Natural killer cell treated with Interleukin-12 subunit alpha and Interleukin-12 subunit beta and Interleukin-15 and Interleukin-18, amount 100 ng/mL, for 72 hours (primary cell): Measurements from ENCODE around the gene SLC17A7. TPM values are rescaled to one million over a fixed set of nuclear protein-coding genes. Genes with fewer than 3 reads are reported as not detected.
A peak's percentile ranks its signal among the peaks of the same experiment; 100 is the strongest.

ENCODE experiments used
- ATAC-seq, 2 donors: fragments of 150-1000 bp; cut with Tn5 transposase in 1 of 2; sonication (Bioruptor Pico), chemical (Tn5 transposase) in 1 of 2; 2 replicates each; pipeline ENCODE4 v1.10.0; 2021
- DNase-seq: peaks from one replicate; pipeline ENCODE4 v3.0.0; 2022; ENCODE audit warnings: low spot score
- H3K27ac Mint-ChIP-seq, 2 donors: 1 replicate in 1 of 2; 2 replicates in 1 of 2; pipeline ENCODE4 v1.8.0; 2022; ENCODE audit warnings: mixed read lengths in 2 of 2, mild to moderate bottlenecking in 1 of 2, moderate library complexity in 1 of 2
- H3K27me3 Mint-ChIP-seq, 2 donors: 1 replicate in 1 of 2; 2 replicates in 1 of 2; pipeline ENCODE4 v1.8.0; 2022; ENCODE audit warnings: mixed read lengths in 2 of 2
- H3K36me3 Mint-ChIP-seq: one replicate; pipeline ENCODE4 v1.8.0; 2022; ENCODE audit warnings: mixed read lengths
- H3K4me1 Mint-ChIP-seq, 2 donors: 1 replicate in 1 of 2; 2 replicates in 1 of 2; pipeline ENCODE4 v1.8.0; 2022; ENCODE audit warnings: low read depth in 2 of 2, mixed read lengths in 2 of 2, mild to moderate bottlenecking in 1 of 2
- H3K4me3 Mint-ChIP-seq: one replicate; pipeline ENCODE4 v1.8.0; 2022; ENCODE audit warnings: mixed read lengths
- H3K9me3 Mint-ChIP-seq: 2 replicates; pipeline ENCODE4 v1.8.0; 2022; ENCODE audit warnings: mixed read lengths
- total RNA-seq, 2 donors: library from RNA; stranded (reverse); gene quantifications; one replicate each; pipeline ENCODE4 v1.2.3, GENCODE V29; 2022

The SLC17A7 gene
- total RNA-seq, 2 donors from 2014 or later, result not detected

- peaks cover 9% of the 10 kb centered on the region for H3K36me3 Mint-ChIP-seq
- H3K4me3 Mint-ChIP-seq, result peak overlapping the region; percentile 28
- peaks cover 80 to 95% of the 10 kb centered on the region in 2 donors for H3K27me3 Mint-ChIP-seq
- peaks cover 44 to 50% of the 10 kb centered on the region in 2 donors for H3K4me1 Mint-ChIP-seq
- no peaks in the 10 kb centered on the region for H3K9me3 Mint-ChIP-seq
- no peak overlapping the region for H3K27ac Mint-ChIP-seq
- DNase-seq (no peak), ATAC-seq (no peak)
Measured at GRCh38 chr19:49423985-49424303, 17.4 kb downstream of the SLC17A7 start.

GRCh38 chr19:49423071-49423984, 18.0 kb downstream of the SLC17A7 start, which contains the start of gene PTH2:
PTH2 (minus strand) TSS chr19:49423441; CDS start chr19:49423339, 102 bp downstream.
- Mint-ChIP-seq H3K36me3 (peaks cover 9% of the 10 kb centered on the region), H3K9me3 (no peaks in the 10 kb centered on the region)

GRCh38 chr19:49422407-49423070, 18.8 kb downstream of the SLC17A7 start:
- H3K36me3 Mint-ChIP-seq, result peaks cover 9% of the 10 kb centered on the region
- no peaks in the 10 kb centered on the region for H3K9me3 Mint-ChIP-seq
- H3K27ac Mint-ChIP-seq, result no peak overlapping the region
- peak overlapping the region; percentile 79 for H3K4me3 Mint-ChIP-seq
- peaks cover 38 to 39% of the 10 kb centered on the region in 2 donors for H3K4me1 Mint-ChIP-seq
- ATAC-seq (peak; percentile 76 to 84), DNase-seq (no peak)
- peaks cover 82 to 92% of the 10 kb centered on the region in 2 donors for H3K27me3 Mint-ChIP-seq

More at GRCh38 chr19:49423071-49423984, 18.0 kb downstream of the SLC17A7 start, which contains the start of gene PTH2:
- ATAC-seq (no peak), DNase-seq (no peak)
- Mint-ChIP-seq H3K4me1 (peaks cover 44 to 46% of the 10 kb centered on the region in 2 donors), H3K27ac (no peak within 1 kb of the TSS), H3K4me3 (peak within 1 kb of the TSS; percentile 79), H3K27me3 (peaks cover 82 to 96% of the 10 kb centered on the region in 2 donors)

- H3K27me3 Mint-ChIP-seq, result peaks cover 79 to 89% of the 10 kb centered on the region in 2 donors
- no peaks in the 10 kb centered on the region for H3K9me3 Mint-ChIP-seq
- H3K36me3 Mint-ChIP-seq, result peaks cover 6% of the 10 kb centered on the region
- peaks cover 33 to 34% of the 10 kb centered on the region in 2 donors for H3K4me1 Mint-ChIP-seq
- no peak for DNase-seq
- ATAC-seq, result no peak
- no peak overlapping the region for H3K27ac Mint-ChIP-seq
- peak overlapping the region; percentile 55 for H3K4me3 Mint-ChIP-seq
Measured at GRCh38 chr19:49421878-49422202, 19.5 kb downstream of the SLC17A7 start.

GRCh38 chr19:49421039-49421877, 20.1 kb downstream of the SLC17A7 start:
- Mint-ChIP-seq H3K27me3 (peaks cover 73 to 83% of the 10 kb centered on the region in 2 donors), H3K9me3 (no peaks in the 10 kb centered on the region), H3K36me3 (peaks cover under 1% of the 10 kb centered on the region), H3K4me3 (peak overlapping the region; percentile 55), H3K27ac (no peak overlapping the region), H3K4me1 (peaks cover 27 to 31% of the 10 kb centered on the region in 2 donors)
- peak; percentile 49 to 74 for ATAC-seq
- peak; percentile 69 for DNase-seq

GRCh38 chr19:49420227-49420626, 21.1 kb downstream of the SLC17A7 start:
- H3K4me3 Mint-ChIP-seq, result no peak overlapping the region
- peaks cover 66 to 73% of the 10 kb centered on the region in 2 donors for H3K27me3 Mint-ChIP-seq
- DNase-seq (no peak), ATAC-seq (no peak)
- H3K27ac Mint-ChIP-seq, result no peak overlapping the region
- no peaks in the 10 kb centered on the region for H3K36me3 Mint-ChIP-seq
- peaks cover 25 to 28% of the 10 kb centered on the region in 2 donors for H3K4me1 Mint-ChIP-seq
- H3K9me3 Mint-ChIP-seq, result no peaks in the 10 kb centered on the region

GRCh38 chr19:49419173-49419572, 22.2 kb downstream of the SLC17A7 start:
- peaks cover 25 to 28% of the 10 kb centered on the region in 2 donors for H3K4me1 Mint-ChIP-seq
- H3K27ac Mint-ChIP-seq, result no peak overlapping the region
- H3K27me3 Mint-ChIP-seq, result peaks cover 60 to 65% of the 10 kb centered on the region in 2 donors
- no peak for ATAC-seq
- DNase-seq, result no peak
- no peaks in the 10 kb centered on the region for H3K9me3 Mint-ChIP-seq
- no peak overlapping the region for H3K4me3 Mint-ChIP-seq
- H3K36me3 Mint-ChIP-seq, result no peaks in the 10 kb centered on the region

GRCh38 chr19:49418511-49418910, 22.8 kb downstream of the SLC17A7 start:
- no peak for DNase-seq
- Mint-ChIP-seq H3K4me1 (peaks cover 19 to 22% of the 10 kb centered on the region in 2 donors), H3K4me3 (no peak overlapping the region), H3K9me3 (no peaks in the 10 kb centered on the region), H3K27me3 (peaks cover 54 to 59% of the 10 kb centered on the region in 2 donors), H3K36me3 (no peaks in the 10 kb centered on the region), H3K27ac (no peak overlapping the region)
- no peak for ATAC-seq

- H3K9me3 Mint-ChIP-seq, result no peaks in the 10 kb centered on the region
- H3K36me3 Mint-ChIP-seq, result no peaks in the 10 kb centered on the region
- no peak overlapping the region for H3K4me3 Mint-ChIP-seq
- ATAC-seq (no peak), DNase-seq (no peak)
- no peak overlapping the region for H3K27ac Mint-ChIP-seq
- peaks cover 44 to 55% of the 10 kb centered on the region in 2 donors for H3K27me3 Mint-ChIP-seq
- H3K4me1 Mint-ChIP-seq, result peaks cover 10 to 12% of the 10 kb centered on the region in 2 donors
Measured at GRCh38 chr19:49417088-49417487, 24.2 kb downstream of the SLC17A7 start.

- Mint-ChIP-seq H3K4me3 (no peak overlapping the region), H3K27me3 (peaks cover 32 to 44% of the 10 kb centered on the region in 2 donors), H3K9me3 (no peaks in the 10 kb centered on the region), H3K27ac (no peak overlapping the region), H3K4me1 (peaks cover 0 to 4% of the 10 kb centered on the region in 2 donors), H3K36me3 (no peaks in the 10 kb centered on the region)
- ATAC-seq, result no peak
- DNase-seq, result no peak
Measured at GRCh38 chr19:49415810-49416200, 25.5 kb downstream of the SLC17A7 start.

GRCh38 chr19:49415102-49415809, 26.1 kb downstream of the SLC17A7 start:
- Mint-ChIP-seq H3K27ac (no peak overlapping the region), H3K27me3 (peaks cover 27 to 38% of the 10 kb centered on the region in 2 donors), H3K4me3 (no peak overlapping the region), H3K4me1 (peaks cover 0 to 4% of the 10 kb centered on the region in 2 donors), H3K9me3 (no peaks in the 10 kb centered on the region), H3K36me3 (no peaks in the 10 kb centered on the region)
- DNase-seq (no peak), ATAC-seq (no peak)

GRCh38 chr19:49414256-49414655, 27.1 kb downstream of the SLC17A7 start:
- Mint-ChIP-seq H3K9me3 (no peaks in the 10 kb centered on the region), H3K4me3 (no peak overlapping the region), H3K4me1 (peaks cover 7 to 8% of the 10 kb centered on the region in 2 donors), H3K36me3 (no peaks in the 10 kb centered on the region), H3K27me3 (peaks cover 17 to 28% of the 10 kb centered on the region in 2 donors), H3K27ac (no peak overlapping the region)
- ATAC-seq, result no peak
- no peak for DNase-seq

- no peak for ATAC-seq
- peaks cover 9 to 13% of the 10 kb centered on the region in 2 donors for H3K4me1 Mint-ChIP-seq
- no peak overlapping the region for H3K27ac Mint-ChIP-seq
- no peak for DNase-seq
- H3K36me3 Mint-ChIP-seq, result no peaks in the 10 kb centered on the region
- no peaks in the 10 kb centered on the region for H3K9me3 Mint-ChIP-seq
- peaks cover 8 to 21% of the 10 kb centered on the region in 2 donors for H3K27me3 Mint-ChIP-seq
- no peak overlapping the region for H3K4me3 Mint-ChIP-seq
Measured at GRCh38 chr19:49413348-49413747, 28.0 kb downstream of the SLC17A7 start.
